Endothelial cell of umbilical vein (primary cell): Measurements from ENCODE around the gene CHSY3. TPM values are rescaled to one million over a fixed set of nuclear protein-coding genes. Genes with fewer than 3 reads are reported as not detected.

Source experiments
- BruUV-seq: library from RNA; stranded (reverse); fragments of 400-500 nt; replicated peaks from 2 replicates; lab custom pipeline; 2021; lab: Mats Ljungman, UMichigan
- CTCF ChIA-PET: fragments of 300-600, 350-600 bp; sonication (Branson Sonifier 250); formaldehyde crosslinking; loops from one replicate; lab custom pipeline; 2021; ENCODE audit warnings: antibody characterized with exemption, inconsistent platforms; lab: Charles Lee
- POLR2A ChIA-PET: fragments of 300-600, 350-600 bp; sonication (Branson Sonifier 250); formaldehyde crosslinking; loops from one replicate; lab custom pipeline; 2021; ENCODE audit warnings: antibody characterized with exemption, inconsistent platforms; lab: Charles Lee
- DNase-seq: peaks from one replicate; pipeline ENCODE4 v3.0.0-alpha.2; 2011; ENCODE audit warnings: low read depth, low spot score
- FAIRE-seq: peaks from 2 replicates; lab custom pipeline; 2011; peaks lifted over from hg19 to GRCh38; lab: Jason Lieb, UNC
- H2AFZ ChIP-seq: 2 replicates; pipeline ENCODE4 v1.6.0; 2012; ENCODE audit warnings: low read depth, low read length, control low read depth, inconsistent platforms
- H3K27ac ChIP-seq: 2 replicates; pipeline ENCODE4 v1.5.1; 2011; ENCODE audit warnings: low read depth, mild to moderate bottlenecking, control low read depth, low read length, moderate library complexity; ENCODE audit not compliant: insufficient read depth
- H3K27me3 ChIP-seq, 2 experiments: 2 replicates each; pipeline versions ENCODE4 v1.6.0 to v1.6.1; 2011; ENCODE audit warnings: low read length in 2 of 2, mixed read lengths in 1 of 2; ENCODE audit not compliant: control insufficient read depth in 2 of 2, insufficient read depth in 2 of 2
- H3K36me3 ChIP-seq, 2 experiments: 2 replicates in 1 of 2; 3 replicates in 1 of 2; pipeline ENCODE4 v1.5.1; 2011; ENCODE audit warnings: low read length in 2 of 2, mild to moderate bottlenecking in 1 of 2, moderate library complexity in 1 of 2; ENCODE audit not compliant: control insufficient read depth in 2 of 2, insufficient read depth in 2 of 2; ENCODE audit errors: extremely low read depth in 1 of 2
- H3K4me1 ChIP-seq: 3 replicates; pipeline ENCODE4 v1.5.1; 2011; ENCODE audit warnings: mild to moderate bottlenecking, low read length; ENCODE audit not compliant: control insufficient read depth, insufficient read depth; ENCODE audit errors: extremely low read depth
- H3K4me2 ChIP-seq: 2 replicates; pipeline ENCODE4 v1.6.1; 2011; ENCODE audit warnings: low read length, control low read depth, mixed read lengths; ENCODE audit not compliant: insufficient read depth
- H3K4me3 ChIP-seq, 3 experiments: fragments of 200-600 bp in 1 of 3; sonication (generic), shearing (Covaris generic) in 1 of 3; replicated peaks in 1 of 3; 2 replicates each; pipeline ENCODE4 v1.5.1; 2011 to 2016; ENCODE audit warnings: control low read depth in 3 of 3, low read length in 3 of 3, mild to moderate bottlenecking in 2 of 3, inconsistent platforms in 1 of 3, low read depth in 1 of 3, moderate library complexity in 1 of 3; ENCODE audit not compliant: insufficient read depth in 1 of 3
- H3K79me2 ChIP-seq: 2 replicates; pipeline ENCODE4 v1.6.0; 2012; ENCODE audit warnings: low read length, inconsistent platforms; ENCODE audit not compliant: control insufficient read depth, insufficient read depth
- H3K9ac ChIP-seq: replicated peaks from 2 replicates; pipeline ENCODE3; 2011; ENCODE audit warnings: low read length, control low read depth; ENCODE audit not compliant: insufficient read depth; ENCODE audit errors: extremely low read depth
- H3K9me1 ChIP-seq: replicated peaks from 3 replicates; pipeline ENCODE4 v1.6.0; 2011; ENCODE audit warnings: mild to moderate bottlenecking, low read length; ENCODE audit not compliant: control insufficient read depth, insufficient read depth; ENCODE audit errors: extremely low read depth
- H3K9me3 ChIP-seq: replicated peaks from 2 replicates; pipeline ENCODE4 v1.5.1; 2012; ENCODE audit warnings: low read length, inconsistent platforms; ENCODE audit not compliant: control insufficient read depth, insufficient read depth
- H4K20me1 ChIP-seq: replicated peaks from 2 replicates; pipeline ENCODE3; 2011; ENCODE audit warnings: mild to moderate bottlenecking, low read length; ENCODE audit not compliant: control insufficient read depth, insufficient read depth; ENCODE audit errors: extremely low read depth
- EZH2 ChIP-seq: IDR thresholded peaks from 2 replicates; pipeline ENCODE4 v1.6.1; 2012; ENCODE audit warnings: borderline replicate concordance, low read depth, mild to moderate bottlenecking, moderate library complexity, low read length, inconsistent platforms; ENCODE audit not compliant: severe bottlenecking
- FOS ChIP-seq: IDR thresholded peaks from 2 replicates; pipeline ENCODE4 v1.6.1; 2011; ENCODE audit warnings: mild to moderate bottlenecking, low read length, moderate library complexity, borderline replicate concordance; ENCODE audit not compliant: insufficient read depth
- GATA2 ChIP-seq: IDR thresholded peaks from 2 replicates; pipeline ENCODE4 v1.7.0; 2011; ENCODE audit warnings: low read depth, mild to moderate bottlenecking, moderate library complexity, mixed read lengths, low read length; ENCODE audit not compliant: insufficient read length, insufficient read depth
- JUN ChIP-seq: IDR thresholded peaks from 2 replicates; pipeline ENCODE4 v1.6.1; 2011; ENCODE audit warnings: borderline replicate concordance, low read depth; ENCODE audit not compliant: insufficient read length, insufficient read depth
- MYC ChIP-seq: IDR thresholded peaks from one replicate; pipeline ENCODE4 v1.6.1; 2011; ENCODE audit warnings: mild to moderate bottlenecking, low read depth, low read length
- POLR2A ChIP-seq: IDR thresholded peaks from 2 replicates; pipeline ENCODE4 v1.6.1; 2012; ENCODE audit warnings: low read depth, mild to moderate bottlenecking, control low read depth, low read length
- POLR2AphosphoS5 ChIP-seq: IDR thresholded peaks from 2 replicates; pipeline ENCODE4 v1.6.1; 2012; ENCODE audit warnings: low read depth, mild to moderate bottlenecking, control low read depth, low read length, moderate library complexity; ENCODE audit not compliant: insufficient read depth
- dilution Hi-C: fragments of 300-500 bp; cut with MboI; formaldehyde crosslinking; loops from one replicate; pipeline ENCODE4 v1.15.0; 2019; ENCODE audit warnings: low sequenced_read_pairs; ENCODE audit not compliant: extremely low pct_ligation_motif_present
- intact Hi-C: fragments of 100-400 bp; cut with micrococcal nuclease; formaldehyde crosslinking; loops from one replicate; pipeline ENCODE4 v1.10.0; 2022
- polyA plus RNA-seq, 4 experiments: library from polyadenylated mRNA; depleted of rRNA in 3 of 4; stranded (reverse) in 3 of 4; unstranded in 1 of 4; fragments of >200 nt; gene quantifications; 2 replicates each; pipeline versions ENCODE4 v1.2.1 to v1.2.3, GENCODE V29; 2011 to 2012; ENCODE audit warnings: missing spikeins in 1 of 4
- total RNA-seq: library from RNA; stranded (reverse); gene quantifications from 2 replicates; pipeline ENCODE4 v1.2.3, GENCODE V29; 2021
- TF ChIP-seq, protein P1 (sequence below): IDR thresholded peaks from 2 replicates; pipeline ENCODE4 v1.6.1; 2011; ENCODE audit not compliant: insufficient read depth, insufficient read length
- TF ChIP-seq, protein P2 (sequence below), 2 donors: IDR thresholded peaks; 1 replicate in 1 of 2; 2 replicates in 1 of 2; pipeline ENCODE4 v1.5.1; 2011; ENCODE audit warnings: low read length in 2 of 2, mild to moderate bottlenecking in 2 of 2, moderate library complexity in 2 of 2, control low read depth in 1 of 2, inconsistent platforms in 1 of 2, low read depth in 1 of 2; ENCODE audit not compliant: insufficient read depth in 1 of 2; ENCODE audit errors: extremely low read depth in 1 of 2

Gene CHSY3
- total and polyA plus RNA-seq, 2 donors (not counting 3 experiments of a cell fraction or from before 2014, with no cell fraction given) = 2.2 to 8.4 TPM

DNA sequence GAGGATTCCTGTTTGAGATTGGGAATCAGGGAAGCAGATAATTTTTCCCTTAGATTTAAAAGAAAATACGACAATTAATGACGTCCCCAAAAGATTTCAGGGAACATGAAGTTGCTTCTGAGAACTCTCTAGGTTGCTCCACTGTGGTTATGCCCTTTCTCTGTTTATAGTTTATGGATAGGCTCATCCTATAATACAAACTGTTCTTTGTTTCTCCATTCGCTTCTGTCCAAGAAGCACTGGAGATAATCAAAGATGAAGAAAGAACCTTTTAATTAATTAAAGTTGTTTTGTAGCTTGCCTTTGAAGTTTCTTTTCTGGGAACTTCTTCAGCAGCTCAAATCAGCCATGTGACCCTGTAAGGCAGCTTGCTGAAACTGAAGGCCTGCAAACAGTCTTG, 87.5 kb downstream of the CHSY3 start:
- no peaks in the 10 kb centered on the region for H4K20me1 ChIP-seq
- intact Hi-C loops (no loop called here), dilution Hi-C loops (no loop called here)
- no peak overlapping the region for H3K4me2 ChIP-seq
- TF ChIP-seq, protein P1, sequence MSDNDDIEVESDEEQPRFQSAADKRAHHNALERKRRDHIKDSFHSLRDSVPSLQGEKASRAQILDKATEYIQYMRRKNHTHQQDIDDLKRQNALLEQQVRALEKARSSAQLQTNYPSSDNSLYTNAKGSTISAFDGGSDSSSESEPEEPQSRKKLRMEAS = no peak
- TF ChIP-seq MYC = no peak
- no peak for TF ChIP-seq JUN
- TF ChIP-seq POLR2A = no peak
- no peak for TF ChIP-seq POLR2AphosphoS5
- TF ChIP-seq, protein P2, sequence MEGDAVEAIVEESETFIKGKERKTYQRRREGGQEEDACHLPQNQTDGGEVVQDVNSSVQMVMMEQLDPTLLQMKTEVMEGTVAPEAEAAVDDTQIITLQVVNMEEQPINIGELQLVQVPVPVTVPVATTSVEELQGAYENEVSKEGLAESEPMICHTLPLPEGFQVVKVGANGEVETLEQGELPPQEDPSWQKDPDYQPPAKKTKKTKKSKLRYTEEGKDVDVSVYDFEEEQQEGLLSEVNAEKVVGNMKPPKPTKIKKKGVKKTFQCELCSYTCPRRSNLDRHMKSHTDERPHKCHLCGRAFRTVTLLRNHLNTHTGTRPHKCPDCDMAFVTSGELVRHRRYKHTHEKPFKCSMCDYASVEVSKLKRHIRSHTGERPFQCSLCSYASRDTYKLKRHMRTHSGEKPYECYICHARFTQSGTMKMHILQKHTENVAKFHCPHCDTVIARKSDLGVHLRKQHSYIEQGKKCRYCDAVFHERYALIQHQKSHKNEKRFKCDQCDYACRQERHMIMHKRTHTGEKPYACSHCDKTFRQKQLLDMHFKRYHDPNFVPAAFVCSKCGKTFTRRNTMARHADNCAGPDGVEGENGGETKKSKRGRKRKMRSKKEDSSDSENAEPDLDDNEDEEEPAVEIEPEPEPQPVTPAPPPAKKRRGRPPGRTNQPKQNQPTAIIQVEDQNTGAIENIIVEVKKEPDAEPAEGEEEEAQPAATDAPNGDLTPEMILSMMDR (IDR thresholded peaks at IDR 0.05; ENCODE audit: extremely low read depth in 1 of 2, insufficient read depth in 1 of 2, low read depth in 1 of 2, low read length in 2 of 2) = no peak
- no peak for TF ChIP-seq EZH2
- no peak for TF ChIP-seq GATA2
- no peak for TF ChIP-seq FOS
- no peak overlapping the region for H3K27ac ChIP-seq
- no peaks in the 10 kb centered on the region for H3K27me3 ChIP-seq
- no peak overlapping the region for H3K9ac ChIP-seq
- CTCF ChIA-PET = interaction anchor here (0.7 kb wide), 1 partner anchor 14 kb away, joined by 3 read pairs; no protein-coding TSS in a partner anchor
- POLR2A ChIA-PET = no interaction called here
- DNase-seq = no peak
- H3K9me3 ChIP-seq = no peaks in the 10 kb centered on the region
- no peak for FAIRE-seq
- H2AFZ ChIP-seq = no peak overlapping the region
- no peak overlapping the region for H3K4me3 ChIP-seq
- H3K36me3 ChIP-seq = no peaks in the 10 kb centered on the region
- no peaks in the 10 kb centered on the region for H3K4me1 ChIP-seq
- BruUV-seq = no TSS peak
- no peaks in the 10 kb centered on the region for H3K79me2 ChIP-seq
- H3K9me1 ChIP-seq = no peaks in the 10 kb centered on the region
